ENCODE data around the gene GLIPR2. TPM values are rescaled to one million over a fixed set of nuclear protein-coding genes. Genes with fewer than 3 reads are reported as not detected.

Gene GLIPR2
- total and polyA plus RNA-seq, 4 donors: 17.4 to 112 (median 75.8) TPM

DNA sequence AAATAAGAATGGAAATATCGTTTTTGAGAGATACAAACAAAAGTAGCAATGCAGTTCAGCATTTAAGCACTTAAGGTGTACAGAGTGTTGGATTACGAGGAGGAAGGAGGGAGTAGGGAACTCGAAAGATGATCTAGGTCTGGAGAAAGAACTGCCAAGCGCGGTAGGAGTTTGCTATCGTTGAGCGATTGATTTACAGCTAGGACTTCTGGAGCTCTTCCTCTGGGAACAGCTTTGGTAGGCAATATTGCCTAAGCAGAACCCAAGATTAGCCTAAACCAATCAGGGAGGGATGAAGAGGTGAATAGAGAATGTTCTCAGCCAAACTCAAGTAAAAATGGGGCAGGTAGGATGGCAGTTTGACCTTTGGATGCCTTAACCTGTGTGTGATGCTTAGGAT lies 55.2 kb downstream of the GLIPR2 start:
- Histone ChIP-seq H3K9ac (ENCODE audit: insufficient read depth in 1 of 2, low read length in 2 of 2) (peak overlapping the region; percentile 73 to 89), H3K27ac (ENCODE audit: low read depth in 1 of 2, low read length in 1 of 2) (no peak overlapping the region), H3K4me1 (ENCODE audit: control insufficient read depth in 5 of 5, insufficient read depth in 5 of 5, low read length in 5 of 5) (peaks cover 7 to 39% (median 20%) of the 10 kb centered on the region in 5 donors), H3K27me3 (ENCODE audit: control insufficient read depth in 3 of 3, insufficient read depth in 3 of 3, low read length in 2 of 3) (peaks cover 0 to 6% (median 0%) of the 10 kb centered on the region in 3 donors), H3K4me3 (peak overlapping the region; percentile 92), H3K9me3 (ENCODE audit: control insufficient read depth in 4 of 4, insufficient read depth in 3 of 4, low read length in 3 of 4) (no peaks in the 10 kb centered on the region), H3K36me3 (ENCODE audit: control insufficient read depth in 4 of 4, insufficient read depth in 4 of 4, low read length in 4 of 4) (peaks cover 0 to 3% (median 1%) of the 10 kb centered on the region in 4 donors)
- WGBS, 2 donors: 0 to 1% methylated on average over 7 of the region's 7 CpGs
- DNase-seq (no peak), ATAC-seq (ENCODE audit: insufficient read depth, low FRiP score) (no peak)
- TF ChIP-seq, protein P1, sequence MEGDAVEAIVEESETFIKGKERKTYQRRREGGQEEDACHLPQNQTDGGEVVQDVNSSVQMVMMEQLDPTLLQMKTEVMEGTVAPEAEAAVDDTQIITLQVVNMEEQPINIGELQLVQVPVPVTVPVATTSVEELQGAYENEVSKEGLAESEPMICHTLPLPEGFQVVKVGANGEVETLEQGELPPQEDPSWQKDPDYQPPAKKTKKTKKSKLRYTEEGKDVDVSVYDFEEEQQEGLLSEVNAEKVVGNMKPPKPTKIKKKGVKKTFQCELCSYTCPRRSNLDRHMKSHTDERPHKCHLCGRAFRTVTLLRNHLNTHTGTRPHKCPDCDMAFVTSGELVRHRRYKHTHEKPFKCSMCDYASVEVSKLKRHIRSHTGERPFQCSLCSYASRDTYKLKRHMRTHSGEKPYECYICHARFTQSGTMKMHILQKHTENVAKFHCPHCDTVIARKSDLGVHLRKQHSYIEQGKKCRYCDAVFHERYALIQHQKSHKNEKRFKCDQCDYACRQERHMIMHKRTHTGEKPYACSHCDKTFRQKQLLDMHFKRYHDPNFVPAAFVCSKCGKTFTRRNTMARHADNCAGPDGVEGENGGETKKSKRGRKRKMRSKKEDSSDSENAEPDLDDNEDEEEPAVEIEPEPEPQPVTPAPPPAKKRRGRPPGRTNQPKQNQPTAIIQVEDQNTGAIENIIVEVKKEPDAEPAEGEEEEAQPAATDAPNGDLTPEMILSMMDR (IDR thresholded peaks at IDR 0.05; ENCODE audit: control extremely low read depth, extremely low read depth): no peak

DNA sequence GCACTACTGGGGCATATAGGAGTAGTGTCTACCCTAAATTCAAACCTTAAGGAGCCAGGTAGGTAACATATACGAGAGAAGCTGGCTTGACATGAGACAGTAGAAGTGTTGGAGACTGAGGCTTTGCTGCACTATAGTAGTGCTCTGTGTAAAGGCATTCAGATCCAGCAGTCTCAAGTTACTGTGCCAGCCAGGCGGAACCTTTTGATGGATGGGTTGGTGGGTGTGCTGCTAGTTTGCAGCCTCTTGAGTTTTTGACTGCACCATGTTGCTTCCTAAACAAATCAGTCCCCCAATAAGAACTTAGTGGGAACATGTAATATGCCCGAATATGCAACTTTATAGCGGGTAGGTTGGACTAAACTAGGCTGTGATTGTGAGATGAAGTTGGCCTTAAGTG lies 55.7 kb downstream of the GLIPR2 start:
- H3K4me1 ChIP-seq (ENCODE audit: control insufficient read depth in 5 of 5, insufficient read depth in 5 of 5, low read length in 5 of 5): peaks cover 7 to 39% (median 20%) of the 10 kb centered on the region in 5 donors
- H3K4me3 ChIP-seq: no peak overlapping the region
- WGBS, 2 donors: 70 to 78% methylated on average over 4 of the region's 4 CpGs
- H3K27ac ChIP-seq (ENCODE audit: low read depth in 1 of 2, low read length in 1 of 2): no peak overlapping the region
- DNase-seq: no peak
- H3K9ac ChIP-seq (ENCODE audit: insufficient read depth in 1 of 2, low read length in 2 of 2): peak overlapping the region; percentile 73 to 89
- H3K36me3 ChIP-seq (ENCODE audit: control insufficient read depth in 4 of 4, insufficient read depth in 4 of 4, low read length in 4 of 4): peaks cover 0 to 3% (median 1%) of the 10 kb centered on the region in 4 donors
- TF ChIP-seq, protein P1 (IDR thresholded peaks at IDR 0.05; ENCODE audit: control extremely low read depth, extremely low read depth): no peak
- no peak for ATAC-seq (ENCODE audit: insufficient read depth, low FRiP score)
- H3K9me3 ChIP-seq (ENCODE audit: control insufficient read depth in 4 of 4, insufficient read depth in 3 of 4, low read length in 3 of 4): no peaks in the 10 kb centered on the region
- peaks cover 0 to 6% (median 0%) of the 10 kb centered on the region in 3 donors for H3K27me3 ChIP-seq (ENCODE audit: control insufficient read depth in 3 of 3, insufficient read depth in 3 of 3, low read length in 2 of 3)

DNA sequence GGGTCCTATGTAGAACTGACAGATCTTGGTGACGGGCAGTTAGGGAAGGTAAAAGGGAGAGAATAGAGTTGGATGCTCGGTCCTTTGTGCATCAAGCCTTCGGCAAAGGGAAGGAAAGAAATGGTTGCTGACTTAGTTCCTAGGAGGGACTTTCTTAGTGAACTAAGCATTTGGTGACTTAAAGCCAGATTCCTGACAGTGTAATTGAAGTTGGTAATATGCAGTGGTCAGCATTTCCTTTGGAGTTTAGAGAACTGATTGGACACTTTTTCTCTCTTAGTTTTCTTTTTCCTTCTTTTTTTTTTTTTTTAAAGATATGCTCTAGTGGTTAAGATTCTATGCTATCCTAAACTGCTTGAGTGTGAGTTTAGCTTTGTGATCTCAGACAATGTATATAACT lies 56.5 kb downstream of the GLIPR2 start:
- WGBS, 2 donors: 66 to 69% methylated on average over 3 of the region's 3 CpGs
- Histone ChIP-seq H3K27ac (ENCODE audit: low read depth in 1 of 2, low read length in 1 of 2) (no peak overlapping the region), H3K4me1 (ENCODE audit: control insufficient read depth in 5 of 5, insufficient read depth in 5 of 5, low read length in 5 of 5) (peaks cover 7 to 39% (median 20%) of the 10 kb centered on the region in 5 donors), H3K27me3 (ENCODE audit: control insufficient read depth in 3 of 3, insufficient read depth in 3 of 3, low read length in 2 of 3) (peaks cover 0 to 2% (median 0%) of the 10 kb centered on the region in 3 donors), H3K4me3 (no peak overlapping the region), H3K9me3 (ENCODE audit: control insufficient read depth in 4 of 4, insufficient read depth in 3 of 4, low read length in 3 of 4) (no peaks in the 10 kb centered on the region), H3K36me3 (ENCODE audit: control insufficient read depth in 4 of 4, insufficient read depth in 4 of 4, low read length in 4 of 4) (peaks cover 0 to 5% (median 1%) of the 10 kb centered on the region in 4 donors), H3K9ac (ENCODE audit: insufficient read depth in 1 of 2, low read length in 2 of 2) (peak overlapping the region; percentile 29 to 73)
- TF ChIP-seq, protein P1 (IDR thresholded peaks at IDR 0.05; ENCODE audit: control extremely low read depth, extremely low read depth): no peak
- ATAC-seq (ENCODE audit: insufficient read depth, low FRiP score) (no peak), DNase-seq (peak in 1 of 3 donors; percentile 19)
